ENCODE measurements around the gene DYRK1A.

- TF ChIP-seq EZH2phosphoT487 (IDR thresholded peaks at IDR 0.05; ENCODE audit: low read length) = no peak
- TF ChIP-seq EZH2 (optimal IDR thresholded peaks at IDR 0.05; ENCODE audit: low read depth, low read length) = no peak
These were observed 63.7 kb downstream of the DYRK1A start for GRCh38 chr21:37430184-37430821.

All from MM.1S (cell line).